ENCODE data around the gene INPP5D. TPM values are rescaled to one million over a fixed set of nuclear protein-coding genes. Genes with fewer than 3 reads are reported as not detected.
A peak's percentile ranks its signal among the peaks of the same experiment; 100 is the strongest.
"Not testable (repeated sequence)": the region's sequence is repeated elsewhere in the genome, so short reads cannot be mapped to it uniquely, and the experiment has no call there.

The INPP5D gene
- total and polyA plus RNA-seq, 9 donors, result 4.3 to 9.8 (median 6.3) TPM

DNA sequence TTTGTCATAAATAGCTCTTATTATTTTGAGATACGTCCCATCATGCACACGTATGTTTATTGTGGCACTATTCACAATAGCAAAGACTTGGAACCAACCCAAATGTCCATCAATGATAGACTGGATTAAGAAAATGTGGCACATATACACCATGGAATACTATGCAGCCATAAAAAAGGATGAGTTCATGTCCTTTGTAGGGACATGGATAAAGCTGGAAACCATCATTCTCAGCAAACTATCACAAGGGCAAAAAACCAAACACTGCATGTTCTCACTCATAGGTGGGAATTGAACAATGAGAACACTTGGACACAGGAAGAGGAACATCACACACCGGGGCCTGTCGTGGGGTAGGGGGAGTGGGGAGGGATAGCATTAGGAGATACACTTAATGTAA, 40.5 kb upstream of the INPP5D start:
- not testable (repeated sequence) for H3K27me3 ChIP-seq (ENCODE audit: control insufficient read depth, insufficient read depth, low read length); H3K4me1 ChIP-seq (ENCODE audit: control insufficient read depth, insufficient read depth, low read length); H3K4me3 ChIP-seq (ENCODE audit: low read length); H3K36me3 ChIP-seq (ENCODE audit: control insufficient read depth, insufficient read depth, low read length); DNase-seq; H3K27ac ChIP-seq (ENCODE audit: low read length); H3K9me3 ChIP-seq (replicated peaks; ENCODE audit: control insufficient read depth, low read depth, low read length)
- no CpG with 5 or more reads among the region's 4 CpGs for WGBS (ENCODE audit: insufficient coverage)

DNA sequence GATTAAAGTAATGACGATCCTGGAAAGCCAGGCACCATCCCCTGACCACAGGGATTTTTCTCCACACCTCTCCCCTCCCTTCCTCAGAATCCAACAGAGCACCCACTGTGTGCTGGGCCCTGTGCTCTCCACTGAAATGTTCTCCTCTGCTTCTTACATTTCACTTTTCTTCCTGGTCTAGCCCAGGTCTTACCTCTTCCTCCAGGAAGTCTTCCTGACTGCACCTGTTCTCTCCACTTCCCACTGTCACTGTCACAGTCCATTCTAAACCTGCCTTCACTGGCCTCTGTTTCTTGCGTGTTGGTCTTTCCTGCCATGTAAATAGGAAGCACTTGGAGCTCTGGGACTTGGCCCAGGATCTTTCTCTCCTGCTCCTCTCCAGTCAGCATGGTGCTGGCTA, 39.7 kb upstream of the INPP5D start:
- Histone ChIP-seq H3K36me3 (ENCODE audit: control insufficient read depth, insufficient read depth, low read length) (no peaks in the 10 kb centered on the region), H3K4me1 (ENCODE audit: control insufficient read depth, insufficient read depth, low read length) (no peaks in the 10 kb centered on the region), H3K27ac (ENCODE audit: low read length) (no peak overlapping the region), H3K27me3 (ENCODE audit: control insufficient read depth, insufficient read depth, low read length) (no peaks in the 10 kb centered on the region), H3K9me3 (replicated peaks; ENCODE audit: control insufficient read depth, low read depth, low read length) (no peaks in the 10 kb centered on the region), H3K4me3 (ENCODE audit: low read length) (no peak overlapping the region)
- DNase-seq, result no peak
- 44% methylated on average over 2 of the region's 2 CpGs for WGBS (ENCODE audit: insufficient coverage)

DNA sequence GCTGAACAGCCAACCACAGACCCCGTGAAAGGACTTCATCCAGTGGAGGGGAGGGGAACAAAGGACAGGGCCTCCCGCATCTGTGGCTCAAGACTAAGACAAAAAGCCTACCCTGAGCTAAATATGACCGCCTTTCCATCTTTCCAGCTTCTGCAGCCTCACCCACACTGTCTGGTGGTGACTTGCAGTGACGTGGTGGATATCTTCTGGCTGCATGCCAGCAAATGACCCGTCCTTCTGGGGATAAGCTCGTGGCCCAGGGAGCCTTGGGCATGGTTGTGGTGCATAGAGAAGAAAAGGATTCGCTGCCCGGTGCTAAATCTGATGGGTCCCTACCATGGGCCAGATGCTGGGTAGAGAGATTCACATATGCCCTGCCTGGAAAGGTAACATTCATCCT, 38.4 kb upstream of the INPP5D start:
- Histone ChIP-seq H3K36me3 (ENCODE audit: control insufficient read depth, insufficient read depth, low read length) (no peaks in the 10 kb centered on the region), H3K4me3 (ENCODE audit: low read length) (no peak overlapping the region), H3K9me3 (replicated peaks; ENCODE audit: control insufficient read depth, low read depth, low read length) (no peaks in the 10 kb centered on the region), H3K4me1 (ENCODE audit: control insufficient read depth, insufficient read depth, low read length) (no peaks in the 10 kb centered on the region), H3K27me3 (ENCODE audit: control insufficient read depth, insufficient read depth, low read length) (no peaks in the 10 kb centered on the region), H3K27ac (ENCODE audit: low read length) (no peak overlapping the region)
- no peak for DNase-seq
- WGBS (ENCODE audit: insufficient coverage), result 71% methylated on average over 5 of the region's 8 CpGs

DNA sequence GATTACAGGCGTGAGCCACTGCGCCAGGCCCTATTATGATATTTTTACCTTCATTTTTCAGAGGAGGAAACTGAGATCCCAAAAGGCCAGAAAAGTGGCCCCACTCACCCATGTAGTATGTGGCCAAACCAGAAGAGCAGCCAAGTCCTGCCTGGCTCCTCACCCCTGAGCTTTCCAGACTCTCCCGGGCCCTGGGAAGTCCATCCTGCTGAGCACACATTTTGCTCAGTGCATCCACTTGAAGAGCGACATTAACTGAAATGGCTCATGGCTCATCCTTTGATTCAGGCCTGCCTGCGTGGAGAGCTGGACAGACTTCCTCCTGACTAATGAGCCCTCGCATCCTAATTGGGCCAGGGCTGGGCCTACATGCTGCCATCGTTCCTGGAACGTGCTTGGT, 37.6 kb upstream of the INPP5D start:
- 82% methylated on average over 6 of the region's 8 CpGs for WGBS (ENCODE audit: insufficient coverage)
- H3K4me3 ChIP-seq (ENCODE audit: low read length), result no peak overlapping the region
- H3K36me3 ChIP-seq (ENCODE audit: control insufficient read depth, insufficient read depth, low read length), result no peaks in the 10 kb centered on the region
- no peaks in the 10 kb centered on the region for H3K27me3 ChIP-seq (ENCODE audit: control insufficient read depth, insufficient read depth, low read length)
- no peak overlapping the region for H3K27ac ChIP-seq (ENCODE audit: low read length)
- no peaks in the 10 kb centered on the region for H3K9me3 ChIP-seq (replicated peaks; ENCODE audit: control insufficient read depth, low read depth, low read length)
- no peaks in the 10 kb centered on the region for H3K4me1 ChIP-seq (ENCODE audit: control insufficient read depth, insufficient read depth, low read length)
- no peak for DNase-seq

DNA sequence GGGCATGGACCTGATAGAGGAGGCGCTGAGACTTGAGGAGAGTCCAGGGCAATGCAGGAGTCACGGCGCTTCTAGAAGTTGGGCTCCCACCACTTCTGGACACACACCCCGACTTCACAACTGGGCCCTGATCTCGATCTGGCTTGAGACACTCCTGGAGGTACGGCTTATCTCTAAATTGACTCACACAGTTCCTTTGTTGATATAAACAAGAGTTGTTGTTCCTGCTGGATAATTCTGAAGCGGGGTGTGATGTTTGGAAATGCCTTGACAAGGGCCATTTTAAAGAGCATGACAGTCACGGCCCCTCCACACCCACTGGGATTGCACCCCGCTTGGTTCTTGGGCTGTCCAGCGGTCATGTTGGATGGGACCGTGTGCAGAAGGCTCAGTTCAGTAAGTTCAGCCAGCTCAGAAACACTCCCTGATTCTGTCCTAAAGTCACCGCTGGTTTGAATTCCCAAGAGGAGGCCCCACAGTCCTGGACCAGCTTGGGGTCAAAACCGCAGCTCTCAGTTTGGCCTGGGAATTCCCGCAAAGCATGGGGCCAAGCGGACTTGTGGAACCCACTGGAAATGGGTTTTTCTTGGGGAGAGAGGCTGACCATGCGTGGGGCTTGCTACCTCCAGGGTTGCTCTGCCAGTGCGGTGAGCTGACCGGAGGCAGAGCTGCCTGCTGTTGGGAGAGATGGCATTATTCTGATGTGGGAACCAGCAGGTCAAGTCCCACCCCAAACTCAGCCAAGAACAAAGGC, 37.0 kb upstream of the INPP5D start:
- no peak for DNase-seq
- Histone ChIP-seq H3K4me1 (ENCODE audit: control insufficient read depth, insufficient read depth, low read length) (no peaks in the 10 kb centered on the region), H3K9me3 (replicated peaks; ENCODE audit: control insufficient read depth, low read depth, low read length) (no peaks in the 10 kb centered on the region), H3K4me3 (ENCODE audit: low read length) (no peak overlapping the region), H3K27me3 (ENCODE audit: control insufficient read depth, insufficient read depth, low read length) (no peaks in the 10 kb centered on the region), H3K27ac (ENCODE audit: low read length) (no peak overlapping the region), H3K36me3 (ENCODE audit: control insufficient read depth, insufficient read depth, low read length) (no peaks in the 10 kb centered on the region)
- WGBS (ENCODE audit: insufficient coverage), result 82% methylated on average over 11 of the region's 18 CpGs

DNA sequence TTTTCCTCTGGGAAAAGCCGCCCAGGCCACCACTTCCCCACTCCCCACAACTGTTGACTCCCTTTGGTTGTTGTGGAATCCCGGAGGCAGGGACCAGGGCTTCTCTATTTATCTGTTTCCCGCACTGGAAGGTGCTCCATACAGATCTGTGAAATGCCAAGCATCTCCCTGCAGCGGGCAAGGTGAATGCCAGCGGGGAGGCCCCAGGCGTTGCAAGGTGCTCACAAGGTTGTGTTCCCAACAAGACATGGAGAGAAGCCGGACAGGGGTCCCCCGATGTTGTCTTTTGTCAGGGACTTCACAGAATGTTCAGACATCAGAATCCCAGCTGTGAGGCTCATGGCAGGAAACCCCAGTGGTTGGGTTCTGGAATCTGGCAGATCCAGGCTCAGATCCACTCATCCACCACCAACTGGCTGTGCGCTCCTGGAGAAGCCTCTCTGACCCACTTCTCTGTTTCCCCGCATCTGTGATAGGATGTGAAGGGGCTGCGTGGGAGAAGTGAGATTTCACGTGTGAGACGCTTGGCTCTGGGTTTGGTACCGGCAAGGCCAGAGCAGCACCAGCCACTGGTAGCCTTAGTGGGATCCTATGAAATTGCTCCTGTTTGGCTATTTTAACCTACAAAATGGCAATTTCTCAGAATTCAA, 36.3 kb upstream of the INPP5D start:
- H3K4me3 ChIP-seq (ENCODE audit: low read length), result no peak overlapping the region
- H3K27ac ChIP-seq (ENCODE audit: low read length), result no peak overlapping the region
- H3K36me3 ChIP-seq (ENCODE audit: control insufficient read depth, insufficient read depth, low read length), result no peaks in the 10 kb centered on the region
- DNase-seq, result no peak
- H3K4me1 ChIP-seq (ENCODE audit: control insufficient read depth, insufficient read depth, low read length), result no peaks in the 10 kb centered on the region
- no peaks in the 10 kb centered on the region for H3K9me3 ChIP-seq (replicated peaks; ENCODE audit: control insufficient read depth, low read depth, low read length)
- 86% methylated on average over 9 of the region's 14 CpGs for WGBS (ENCODE audit: insufficient coverage)
- H3K27me3 ChIP-seq (ENCODE audit: control insufficient read depth, insufficient read depth, low read length), result no peaks in the 10 kb centered on the region

DNA sequence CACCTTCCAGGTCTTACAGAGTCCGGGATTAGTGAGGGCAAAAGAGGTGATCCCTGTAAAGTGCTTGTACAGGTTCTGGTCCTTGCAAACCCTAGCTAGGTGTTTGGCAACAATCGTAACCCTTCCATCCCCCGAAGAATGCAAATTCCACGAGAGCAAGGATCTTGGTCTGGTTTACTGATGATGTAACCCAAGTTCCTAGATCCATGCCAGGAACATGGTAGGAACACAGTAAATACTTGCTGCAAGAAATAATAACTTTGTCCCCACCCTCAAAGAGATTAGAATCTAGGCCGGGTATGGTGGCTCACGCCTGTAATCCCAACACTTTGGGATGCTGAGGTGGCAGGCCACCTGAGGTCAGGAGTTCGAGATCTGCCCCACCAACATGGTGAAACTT, 34.4 kb upstream of the INPP5D start:
- H3K4me3 ChIP-seq (ENCODE audit: low read length), result no peak overlapping the region
- no peaks in the 10 kb centered on the region for H3K9me3 ChIP-seq (replicated peaks; ENCODE audit: control insufficient read depth, low read depth, low read length)
- H3K36me3 ChIP-seq (ENCODE audit: control insufficient read depth, insufficient read depth, low read length), result no peaks in the 10 kb centered on the region
- no peaks in the 10 kb centered on the region for H3K4me1 ChIP-seq (ENCODE audit: control insufficient read depth, insufficient read depth, low read length)
- H3K27me3 ChIP-seq (ENCODE audit: control insufficient read depth, insufficient read depth, low read length), result no peaks in the 10 kb centered on the region
- WGBS (ENCODE audit: insufficient coverage), result 100% methylated on average over 1 of the region's 7 CpGs
- H3K27ac ChIP-seq (ENCODE audit: low read length), result no peak overlapping the region
- no peak for DNase-seq

DNA sequence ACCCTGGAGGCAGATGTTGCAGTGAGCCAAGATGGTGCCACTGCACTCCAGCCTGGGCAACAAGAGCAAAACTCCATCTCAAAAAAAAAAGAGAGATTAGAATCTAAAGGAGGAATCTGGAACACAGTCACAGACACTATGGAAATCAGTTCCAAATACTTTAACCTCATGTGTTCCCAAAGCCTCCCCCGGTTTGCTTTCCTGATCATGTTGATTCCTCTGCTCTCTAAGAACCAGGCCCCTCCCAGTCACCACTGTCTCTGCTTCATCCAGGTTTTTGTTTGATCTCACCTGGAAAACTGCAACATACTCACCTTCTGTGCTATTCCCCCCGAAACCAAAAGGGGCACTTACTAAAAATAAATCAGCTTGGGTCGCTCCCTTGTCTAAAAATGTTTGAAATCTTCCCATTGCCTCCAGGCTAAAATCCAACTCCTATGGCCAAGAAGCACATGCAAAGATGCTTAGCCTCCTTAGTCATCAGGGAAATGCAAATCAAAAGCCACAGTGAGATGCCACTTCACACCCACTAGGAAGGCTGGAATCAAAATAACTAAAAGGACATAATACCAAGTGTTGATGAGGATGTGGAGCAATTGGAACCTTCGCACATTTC, 33.8 kb upstream of the INPP5D start:
- H3K9me3 ChIP-seq (replicated peaks; ENCODE audit: control insufficient read depth, low read depth, low read length), result no peaks in the 10 kb centered on the region
- H3K36me3 ChIP-seq (ENCODE audit: control insufficient read depth, insufficient read depth, low read length), result no peaks in the 10 kb centered on the region
- H3K4me1 ChIP-seq (ENCODE audit: control insufficient read depth, insufficient read depth, low read length), result peaks cover under 1% of the 10 kb centered on the region
- H3K4me3 ChIP-seq (ENCODE audit: low read length), result no peak overlapping the region
- no peak overlapping the region for H3K27ac ChIP-seq (ENCODE audit: low read length)
- no peak for DNase-seq
- WGBS (ENCODE audit: insufficient coverage), result 47% methylated on average over 3 of the region's 4 CpGs
- no peaks in the 10 kb centered on the region for H3K27me3 ChIP-seq (ENCODE audit: control insufficient read depth, insufficient read depth, low read length)

DNA sequence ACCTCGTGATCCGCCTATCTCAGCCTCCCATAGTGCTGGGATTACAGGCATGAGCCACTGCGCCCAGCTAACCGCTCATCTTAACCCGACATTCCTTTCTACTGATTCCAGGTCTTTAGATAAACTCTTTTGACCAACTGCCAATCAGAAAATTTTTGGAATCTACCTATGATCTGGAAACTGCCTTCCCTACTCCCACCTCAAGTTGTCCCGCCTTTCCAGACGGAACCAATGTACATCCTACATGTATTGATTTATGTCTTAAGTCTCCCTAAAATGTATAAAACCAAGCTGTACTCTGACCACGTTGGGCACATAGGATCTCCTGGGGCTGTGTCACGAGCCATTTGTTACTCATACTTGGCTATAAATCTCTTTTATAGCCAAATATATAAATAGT, 30.8 kb upstream of the INPP5D start:
- H3K27me3 ChIP-seq (ENCODE audit: control insufficient read depth, insufficient read depth, low read length), result no peaks in the 10 kb centered on the region
- no peak overlapping the region for H3K27ac ChIP-seq (ENCODE audit: low read length)
- DNase-seq, result no peak
- H3K36me3 ChIP-seq (ENCODE audit: control insufficient read depth, insufficient read depth, low read length), result no peaks in the 10 kb centered on the region
- H3K4me1 ChIP-seq (ENCODE audit: control insufficient read depth, insufficient read depth, low read length), result peaks cover 14% of the 10 kb centered on the region
- H3K4me3 ChIP-seq (ENCODE audit: low read length), result no peak overlapping the region
- 93% methylated on average over 7 of the region's 9 CpGs for WGBS (ENCODE audit: insufficient coverage)
- no peaks in the 10 kb centered on the region for H3K9me3 ChIP-seq (replicated peaks; ENCODE audit: control insufficient read depth, low read depth, low read length)

DNA sequence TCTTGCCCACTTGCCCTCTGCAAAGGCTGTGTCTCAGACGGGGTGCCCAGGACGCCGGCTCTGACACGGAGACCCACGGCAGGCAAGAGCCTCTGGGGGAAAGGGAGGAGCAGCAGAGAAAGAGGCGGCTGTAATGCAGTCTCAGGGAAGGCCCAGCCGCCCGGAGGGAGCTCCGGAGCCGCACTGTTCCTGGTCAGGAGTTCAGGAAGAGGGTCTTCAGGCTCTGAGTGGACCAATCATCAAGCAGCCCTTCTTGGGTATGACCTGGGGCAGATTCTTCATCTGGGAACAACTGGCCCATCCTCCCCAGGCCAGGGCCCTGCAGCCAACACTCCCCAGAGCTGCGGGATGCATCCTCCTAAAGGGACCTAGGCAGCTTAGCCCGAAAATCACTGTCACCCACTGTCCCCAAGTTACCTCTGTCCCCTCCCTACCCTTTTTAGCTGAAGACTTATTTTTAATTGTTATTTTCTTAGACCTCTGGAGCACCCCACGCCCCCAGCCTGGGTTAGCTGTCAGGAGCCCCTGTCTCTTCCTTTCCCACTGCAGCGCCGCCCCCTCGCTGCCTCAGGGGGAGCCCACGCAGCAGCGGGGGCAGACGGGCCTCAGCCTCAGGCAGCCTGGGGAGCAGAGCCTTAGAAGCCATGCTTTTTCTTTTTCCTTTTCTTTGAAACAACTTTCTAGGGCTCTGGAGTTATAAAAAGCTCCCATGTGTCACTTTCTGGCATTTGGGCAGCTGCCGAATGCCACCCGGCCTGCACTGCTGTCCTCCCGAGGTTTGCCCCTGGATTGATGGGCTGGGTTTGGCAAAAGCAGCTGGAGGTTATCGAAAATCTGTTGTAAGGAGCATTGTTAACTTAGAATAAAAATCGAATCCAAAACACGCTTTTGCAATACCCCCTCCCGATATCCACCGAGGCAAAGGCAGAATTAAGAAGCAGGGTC, 28.3 kb upstream of the INPP5D start:
- no peaks in the 10 kb centered on the region for H3K36me3 ChIP-seq (ENCODE audit: control insufficient read depth, insufficient read depth, low read length)
- peak overlapping the region; percentile 20 for H3K27ac ChIP-seq (ENCODE audit: low read length)
- H3K27me3 ChIP-seq (ENCODE audit: control insufficient read depth, insufficient read depth, low read length), result no peaks in the 10 kb centered on the region
- DNase-seq, result no peak
- no peak overlapping the region for H3K4me3 ChIP-seq (ENCODE audit: low read length)
- WGBS (ENCODE audit: insufficient coverage), result 49% methylated on average over 20 of the region's 27 CpGs
- peaks cover 14% of the 10 kb centered on the region for H3K4me1 ChIP-seq (ENCODE audit: control insufficient read depth, insufficient read depth, low read length)
- H3K9me3 ChIP-seq (replicated peaks; ENCODE audit: control insufficient read depth, low read depth, low read length), result no peaks in the 10 kb centered on the region

All from muscle of leg (tissue), 11 donors.